ENCODE measurements around the gene SH3PXD2A.

Gene SH3PXD2A

GRCh38 chr10:103659674-103660363, 195.6 kb downstream of the SH3PXD2A start:
- peak; percentile 53 for DNase-seq

- no peak for DNase-seq
Observed at GRCh38 chr10:103658049-103658577, 197.3 kb downstream of the SH3PXD2A start.

- no peak for DNase-seq
Observed at GRCh38 chr10:103657061-103657591, 198.2 kb downstream of the SH3PXD2A start.

GRCh38 chr10:103654925-103655324, 200.5 kb downstream of the SH3PXD2A start:
- DNase-seq, result no peak

- no peak for DNase-seq
Observed at GRCh38 chr10:103653581-103654037, 201.8 kb downstream of the SH3PXD2A start.

GRCh38 chr10:103652599-103653281, 202.6 kb downstream of the SH3PXD2A start:
- DNase-seq, result no peak

- no peak for DNase-seq
Observed at GRCh38 chr10:103651783-103652476, 203.4 kb downstream of the SH3PXD2A start.

GRCh38 chr10:103651333-103651732, 204.0 kb downstream of the SH3PXD2A start:
- DNase-seq, result no peak

GRCh38 chr10:103649654-103650423, 205.5 kb downstream of the SH3PXD2A start:
- DNase-seq, result no peak

GRCh38 chr10:103648636-103649532, 206.5 kb downstream of the SH3PXD2A start:
- no peak for DNase-seq

- DNase-seq, result no peak
Observed at GRCh38 chr10:103648251-103648635, 207.1 kb downstream of the SH3PXD2A start.

- no peak for DNase-seq
Observed at GRCh38 chr10:103646304-103646703, 209.1 kb downstream of the SH3PXD2A start.

GRCh38 chr10:103645141-103646054, 210.0 kb downstream of the SH3PXD2A start:
- DNase-seq, result peak; percentile 60

GRCh38 chr10:103643381-103643780, 212.0 kb downstream of the SH3PXD2A start:
- DNase-seq, result no peak

- DNase-seq, result no peak
Observed at GRCh38 chr10:103641326-103641725, 214.1 kb downstream of the SH3PXD2A start.

- DNase-seq, result no peak
Observed at GRCh38 chr10:103640436-103641181, 214.8 kb downstream of the SH3PXD2A start.

- no peak for DNase-seq
Observed at GRCh38 chr10:103638948-103639347, 216.4 kb downstream of the SH3PXD2A start.

GRCh38 chr10:103637927-103638557, 217.3 kb downstream of the SH3PXD2A start:
- no peak for DNase-seq

GRCh38 chr10:103637011-103637410, 218.4 kb downstream of the SH3PXD2A start:
- DNase-seq, result no peak
